Activated naive CD8-positive, alpha-beta T cell treated with anti-CD3 and anti-CD28 coated beads, Interleukin-2, amount 50 U/mL, for 24 hours (primary cell): Measurements from ENCODE around the gene ZBP1.

ENCODE experiments used
- ATAC-seq: fragments of 150-1000 bp; cut with Tn5 transposase; one replicate; pipeline ENCODE4 v1.10.0; 2021
- DNase-seq: peaks from one replicate; pipeline ENCODE4 v3.0.0; 2021
- H3K27ac Mint-ChIP-seq: one replicate; pipeline ENCODE4 v1.8.0; 2021; ENCODE audit warnings: mild to moderate bottlenecking, mixed read lengths
- H3K27me3 Mint-ChIP-seq: one replicate; pipeline ENCODE4 v1.8.0; 2021; ENCODE audit warnings: mixed read lengths
- H3K36me3 Mint-ChIP-seq: one replicate; pipeline ENCODE4 v1.8.0; 2021; ENCODE audit warnings: low read depth, mixed read lengths
- H3K4me1 Mint-ChIP-seq: one replicate; pipeline ENCODE4 v1.8.0; 2021; ENCODE audit warnings: mixed read lengths
- H3K4me3 Mint-ChIP-seq: one replicate; pipeline ENCODE4 v1.8.0; 2021; ENCODE audit warnings: mild to moderate bottlenecking, moderate library complexity, mixed read lengths
- H3K9me3 Mint-ChIP-seq: one replicate; pipeline ENCODE4 v1.8.0; 2021; ENCODE audit warnings: mixed read lengths

ZBP1 gene, protein sequence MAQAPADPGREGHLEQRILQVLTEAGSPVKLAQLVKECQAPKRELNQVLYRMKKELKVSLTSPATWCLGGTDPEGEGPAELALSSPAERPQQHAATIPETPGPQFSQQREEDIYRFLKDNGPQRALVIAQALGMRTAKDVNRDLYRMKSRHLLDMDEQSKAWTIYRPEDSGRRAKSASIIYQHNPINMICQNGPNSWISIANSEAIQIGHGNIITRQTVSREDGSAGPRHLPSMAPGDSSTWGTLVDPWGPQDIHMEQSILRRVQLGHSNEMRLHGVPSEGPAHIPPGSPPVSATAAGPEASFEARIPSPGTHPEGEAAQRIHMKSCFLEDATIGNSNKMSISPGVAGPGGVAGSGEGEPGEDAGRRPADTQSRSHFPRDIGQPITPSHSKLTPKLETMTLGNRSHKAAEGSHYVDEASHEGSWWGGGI

DNA sequence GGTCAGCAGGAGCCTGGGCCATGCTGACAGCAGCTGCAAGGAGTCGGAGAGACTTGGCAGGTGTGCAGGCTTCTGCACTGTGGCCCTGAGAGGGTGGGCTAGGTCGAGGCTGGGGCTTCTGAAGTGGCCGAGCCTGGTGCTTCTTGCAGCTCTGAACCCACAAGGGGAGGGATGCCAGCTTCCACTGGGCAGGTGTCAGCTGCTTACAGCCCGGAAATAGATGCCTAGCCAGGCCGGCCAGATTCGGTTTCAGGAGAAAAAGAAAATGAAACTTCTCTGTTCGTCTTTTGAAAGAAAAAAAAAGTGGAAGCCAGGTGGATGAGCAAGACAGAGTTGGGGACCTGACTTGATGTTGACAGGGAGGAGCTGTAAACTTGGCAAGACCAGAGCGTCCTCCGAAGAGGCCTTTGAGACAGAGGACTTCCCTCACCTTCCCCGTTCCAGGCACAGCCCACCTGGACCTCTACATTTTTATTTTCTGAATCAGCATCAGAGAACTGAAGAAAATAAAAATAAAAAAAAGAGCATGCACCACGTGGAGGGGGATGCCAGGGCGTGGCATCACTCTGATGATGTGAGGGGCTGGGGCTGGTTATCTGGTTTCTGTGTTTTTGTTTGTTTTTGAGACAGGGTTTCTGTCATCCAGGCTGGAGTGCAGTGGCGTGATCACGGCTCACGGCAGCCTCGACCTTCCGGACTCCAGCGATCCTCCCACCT is at the start of gene ZBP1:
ZBP1 (minus strand) TSS at position 153 of the 717 bp plus-strand sequence; CDS start at position 22, 131 bp downstream.
- Mint-ChIP-seq H3K36me3 (peaks cover 10% of the 10 kb centered on the region), H3K27me3 (no peaks in the 10 kb centered on the region), H3K4me3 (peak within 1 kb of the TSS; percentile 71), H3K27ac (peak within 1 kb of the TSS; percentile 90), H3K9me3 (peaks cover 7% of the 10 kb centered on the region), H3K4me1 (peaks cover 57% of the 10 kb centered on the region)
- peak; percentile 17 for ATAC-seq
- peak; percentile 55 for DNase-seq

DNA sequence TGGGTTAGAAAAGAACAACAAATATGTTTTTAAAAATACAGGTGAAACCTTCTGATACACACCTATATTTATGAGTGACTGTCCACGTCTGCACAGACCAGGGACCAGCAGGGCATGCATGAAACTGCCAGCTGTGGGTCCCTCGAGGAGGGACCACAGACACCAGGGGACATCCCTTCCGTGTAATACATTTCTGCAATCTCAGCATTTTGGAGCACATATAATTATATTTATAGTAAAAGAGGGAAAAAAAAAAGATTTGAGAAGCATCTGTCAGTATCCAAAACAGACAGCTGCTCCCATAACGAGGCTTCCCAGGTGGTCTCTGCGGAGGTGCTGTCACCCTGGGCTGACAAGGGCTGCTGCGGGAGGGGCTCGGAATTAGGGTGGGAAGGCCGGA is 49.4 kb upstream of the ZBP1 start:
- Mint-ChIP-seq H3K4me1 (peaks cover 7% of the 10 kb centered on the region), H3K9me3 (no peaks in the 10 kb centered on the region), H3K36me3 (no peaks in the 10 kb centered on the region), H3K27ac (no peak overlapping the region), H3K27me3 (no peaks in the 10 kb centered on the region), H3K4me3 (no peak overlapping the region)
- no peak for ATAC-seq
- no peak for DNase-seq

DNA sequence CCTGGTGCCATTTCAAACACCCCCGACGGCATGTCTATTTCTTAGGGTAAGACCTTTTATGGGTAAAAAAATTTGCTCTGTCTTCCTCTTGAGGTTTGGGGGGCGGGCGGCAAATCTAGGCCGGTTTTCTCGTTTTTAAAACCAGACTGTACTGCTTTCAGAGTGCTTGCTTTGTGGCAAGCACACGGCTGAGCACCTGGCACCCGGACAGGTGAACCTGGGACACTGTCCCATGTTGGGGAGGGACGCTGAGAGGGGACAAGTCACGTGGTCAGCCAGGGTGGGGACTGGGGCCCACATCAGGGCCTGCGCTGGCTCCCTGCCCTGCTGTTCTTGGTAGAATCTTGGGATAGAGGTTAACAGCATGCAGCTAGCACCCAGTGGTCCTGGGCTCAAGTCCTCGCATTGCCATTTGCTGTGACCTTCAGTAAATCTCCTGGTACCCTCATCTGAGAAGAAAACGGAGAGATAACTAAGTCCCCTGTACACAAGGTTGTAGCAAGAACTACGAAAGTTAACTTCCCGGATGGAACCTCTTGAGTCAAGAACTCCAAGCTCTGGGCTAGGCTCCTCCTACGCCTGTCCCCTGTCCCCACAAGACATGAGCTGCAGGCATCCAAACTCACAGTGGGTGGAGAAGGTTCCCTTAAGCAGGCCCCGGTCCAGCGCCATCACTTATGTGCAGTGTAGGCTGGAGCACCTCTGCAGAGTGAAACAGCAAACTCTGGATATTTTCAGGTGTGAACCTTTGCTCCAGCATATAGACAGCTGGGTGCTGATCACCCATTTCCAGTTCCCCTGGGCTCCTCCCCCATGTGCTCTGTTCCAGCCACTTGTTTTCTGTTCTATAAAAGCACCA is 47.9 kb upstream of the ZBP1 start:
- no peaks in the 10 kb centered on the region for H3K36me3 Mint-ChIP-seq
- H3K4me3 Mint-ChIP-seq = no peak overlapping the region
- H3K4me1 Mint-ChIP-seq = peaks cover 7% of the 10 kb centered on the region
- H3K9me3 Mint-ChIP-seq = no peaks in the 10 kb centered on the region
- H3K27ac Mint-ChIP-seq = no peak overlapping the region
- DNase-seq (no peak), ATAC-seq (no peak)
- H3K27me3 Mint-ChIP-seq = no peaks in the 10 kb centered on the region

GRCh38 chr20:57667388-57667787 is 47.2 kb upstream of the ZBP1 start:
- no peaks in the 10 kb centered on the region for H3K27me3 Mint-ChIP-seq
- ATAC-seq (no peak), DNase-seq (no peak)
- no peak overlapping the region for H3K27ac Mint-ChIP-seq
- no peak overlapping the region for H3K4me3 Mint-ChIP-seq
- H3K4me1 Mint-ChIP-seq = peaks cover 7% of the 10 kb centered on the region
- H3K9me3 Mint-ChIP-seq = no peaks in the 10 kb centered on the region
- H3K36me3 Mint-ChIP-seq = no peaks in the 10 kb centered on the region

- DNase-seq = no peak
- Mint-ChIP-seq H3K27ac (no peak overlapping the region), H3K36me3 (no peaks in the 10 kb centered on the region), H3K4me1 (peaks cover 4% of the 10 kb centered on the region), H3K9me3 (no peaks in the 10 kb centered on the region), H3K27me3 (no peaks in the 10 kb centered on the region), H3K4me3 (no peak overlapping the region)
- no peak for ATAC-seq
Observed at GRCh38 chr20:57666834-57667157, 46.6 kb upstream of the ZBP1 start.

GRCh38 chr20:57666106-57666833 is 46.0 kb upstream of the ZBP1 start:
- H3K27me3 Mint-ChIP-seq = no peaks in the 10 kb centered on the region

DNA sequence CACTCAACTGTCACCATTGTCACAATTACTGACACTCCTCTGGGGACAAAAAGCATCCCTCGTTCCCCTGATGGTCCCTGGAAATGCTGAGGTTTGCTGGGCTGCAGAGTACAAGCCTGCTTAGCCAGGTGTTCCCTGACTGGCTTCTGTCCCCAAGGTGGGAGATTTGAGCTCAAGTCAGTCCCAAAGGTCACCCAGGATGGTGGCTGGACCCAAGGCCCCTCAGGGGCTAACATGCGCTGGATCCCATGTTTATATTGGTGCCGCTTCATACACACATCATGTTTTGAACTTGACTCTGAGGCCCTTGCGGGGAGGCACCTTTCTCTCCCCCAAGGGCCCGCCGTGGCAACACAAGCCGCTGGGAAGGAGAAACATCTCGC is 45.4 kb upstream of the ZBP1 start:
- ATAC-seq (no peak), DNase-seq (no peak)
- Mint-ChIP-seq H3K27me3 (no peaks in the 10 kb centered on the region), H3K9me3 (no peaks in the 10 kb centered on the region), H3K27ac (no peak overlapping the region), H3K36me3 (no peaks in the 10 kb centered on the region), H3K4me1 (peaks cover 2% of the 10 kb centered on the region), H3K4me3 (no peak overlapping the region)

More at GRCh38 chr20:57666106-57666833, 46.0 kb upstream of the ZBP1 start:
- H3K27ac Mint-ChIP-seq = no peak overlapping the region
- peaks cover 2% of the 10 kb centered on the region for H3K4me1 Mint-ChIP-seq
- H3K9me3 Mint-ChIP-seq = no peaks in the 10 kb centered on the region
- no peak overlapping the region for H3K4me3 Mint-ChIP-seq
- no peak for DNase-seq
- ATAC-seq = no peak
- no peaks in the 10 kb centered on the region for H3K36me3 Mint-ChIP-seq

- Mint-ChIP-seq H3K9me3 (no peaks in the 10 kb centered on the region), H3K36me3 (no peaks in the 10 kb centered on the region), H3K27me3 (no peaks in the 10 kb centered on the region), H3K27ac (no peak overlapping the region), H3K4me1 (peaks cover 2% of the 10 kb centered on the region), H3K4me3 (no peak overlapping the region)
- ATAC-seq = no peak
- DNase-seq = no peak
Observed at GRCh38 chr20:57664924-57665588, 44.8 kb upstream of the ZBP1 start.

DNA sequence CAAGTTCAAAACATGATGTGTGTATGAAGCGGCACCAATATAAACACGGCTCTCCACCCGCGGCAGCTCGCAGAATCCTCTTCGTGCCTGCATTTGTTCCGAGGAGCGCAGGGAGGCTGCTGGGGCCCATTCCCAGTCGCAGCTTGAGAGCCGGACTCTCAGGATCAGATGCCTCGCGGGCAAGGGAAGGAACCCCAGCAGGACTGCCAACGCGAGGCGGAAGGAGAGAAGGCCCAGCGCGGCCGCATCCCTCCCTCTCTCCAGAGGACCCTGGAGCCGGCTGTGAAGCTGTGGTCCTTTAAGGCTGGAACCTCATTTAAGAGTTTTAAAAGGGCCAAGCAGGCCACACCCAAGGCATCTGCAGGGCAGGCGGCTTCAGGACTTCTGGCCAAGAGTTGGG is 44.2 kb upstream of the ZBP1 start:
- DNase-seq (no peak), ATAC-seq (no peak)
- H3K4me3 Mint-ChIP-seq = no peak overlapping the region
- no peaks in the 10 kb centered on the region for H3K27me3 Mint-ChIP-seq
- no peaks in the 10 kb centered on the region for H3K36me3 Mint-ChIP-seq
- H3K4me1 Mint-ChIP-seq = peaks cover 2% of the 10 kb centered on the region
- H3K9me3 Mint-ChIP-seq = no peaks in the 10 kb centered on the region
- no peak overlapping the region for H3K27ac Mint-ChIP-seq

GRCh38 chr20:57663681-57664451 is 43.6 kb upstream of the ZBP1 start:
- H3K9me3 Mint-ChIP-seq = no peaks in the 10 kb centered on the region
- no peak overlapping the region for H3K4me3 Mint-ChIP-seq
- H3K4me1 Mint-ChIP-seq = peaks cover 5% of the 10 kb centered on the region
- no peaks in the 10 kb centered on the region for H3K36me3 Mint-ChIP-seq
- H3K27ac Mint-ChIP-seq = no peak overlapping the region
- no peak for DNase-seq
- no peak for ATAC-seq
- H3K27me3 Mint-ChIP-seq = no peaks in the 10 kb centered on the region

DNA sequence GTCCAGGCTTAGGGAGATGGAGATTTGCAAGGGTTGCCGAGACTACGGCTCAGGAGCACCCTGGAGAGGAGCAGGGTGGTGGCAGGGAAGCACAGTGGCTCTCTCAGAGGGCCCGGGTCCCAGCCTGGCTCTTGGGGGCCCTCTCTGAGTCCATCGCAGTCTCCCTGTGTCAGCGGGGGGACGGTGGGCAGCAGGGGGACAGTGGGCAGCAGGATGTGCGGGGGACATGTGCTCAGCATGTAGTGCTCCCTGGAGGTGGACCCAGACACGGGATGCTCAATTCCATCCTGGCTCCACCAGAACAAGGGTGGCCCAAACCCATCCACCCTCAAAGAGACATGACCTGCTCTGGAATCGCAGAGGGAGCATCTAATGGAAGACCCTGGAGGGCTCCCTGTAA is 43.0 kb upstream of the ZBP1 start:
- Mint-ChIP-seq H3K9me3 (no peaks in the 10 kb centered on the region), H3K4me3 (no peak overlapping the region), H3K36me3 (no peaks in the 10 kb centered on the region), H3K27ac (no peak overlapping the region), H3K4me1 (peaks cover 7% of the 10 kb centered on the region), H3K27me3 (no peaks in the 10 kb centered on the region)
- DNase-seq (no peak), ATAC-seq (no peak)

DNA sequence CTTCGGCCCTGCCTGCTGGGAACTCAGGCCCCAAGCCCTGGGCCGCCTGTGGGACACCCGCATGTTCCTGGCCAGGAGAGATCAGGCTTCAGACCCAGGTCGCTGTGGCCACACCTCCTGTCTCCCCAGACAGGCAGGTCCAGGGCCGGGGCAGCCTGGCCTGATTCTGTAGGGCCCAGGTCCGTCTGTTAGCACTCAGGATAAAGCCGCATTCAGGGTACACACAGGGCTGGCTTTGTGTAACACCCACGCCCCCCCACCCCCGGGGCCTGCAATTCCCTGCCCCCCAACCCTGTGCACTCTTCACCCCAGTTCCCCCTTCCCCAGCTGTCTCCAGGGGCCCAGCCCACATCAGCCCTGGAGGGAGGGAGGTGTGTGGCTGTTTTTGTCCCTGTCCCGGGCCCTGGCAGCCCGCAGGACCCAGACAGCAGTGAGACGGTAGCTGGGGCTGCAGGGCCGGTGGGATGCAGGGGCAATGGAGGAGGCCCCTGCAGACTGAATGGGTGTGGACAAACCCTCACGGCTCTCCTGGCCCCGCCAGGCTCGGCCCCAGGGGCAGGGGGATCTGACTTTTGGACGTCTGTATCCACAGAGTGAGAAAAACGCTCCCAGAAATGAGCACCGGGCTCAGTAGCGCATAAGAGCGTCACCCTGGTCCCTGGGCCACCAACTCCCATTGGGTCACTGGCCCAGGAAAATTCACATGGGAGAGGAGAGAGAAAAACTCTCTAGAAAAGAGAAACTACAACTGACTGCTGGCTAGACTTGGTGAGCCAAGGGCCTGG is 42.4 kb upstream of the ZBP1 start:
- no peak for ATAC-seq
- Mint-ChIP-seq H3K4me3 (no peak overlapping the region), H3K9me3 (no peaks in the 10 kb centered on the region), H3K4me1 (peaks cover 13% of the 10 kb centered on the region), H3K27me3 (no peaks in the 10 kb centered on the region), H3K36me3 (no peaks in the 10 kb centered on the region), H3K27ac (no peak overlapping the region)
- no peak for DNase-seq
